ENCODE measurements around the gene ST8SIA6. TPM values are rescaled to one million over a fixed set of nuclear protein-coding genes. Genes with fewer than 3 reads are reported as not detected.

The ST8SIA6 gene
- total RNA-seq, 1 donor from 2014 or later, result not detected

GRCh38 chr10:17316488-17317170, 137.8 kb downstream of the ST8SIA6 start:
- no peaks in the 10 kb centered on the region for H3K9me3 Mint-ChIP-seq (ENCODE audit: unreplicated experiment)
- DNase-seq, result no peak
- no peaks in the 10 kb centered on the region for H3K4me1 Mint-ChIP-seq (ENCODE audit: low read depth, unreplicated experiment)
- no peaks in the 10 kb centered on the region for H3K27me3 Mint-ChIP-seq (ENCODE audit: unreplicated experiment)
- TF ChIP-seq, protein P1, sequence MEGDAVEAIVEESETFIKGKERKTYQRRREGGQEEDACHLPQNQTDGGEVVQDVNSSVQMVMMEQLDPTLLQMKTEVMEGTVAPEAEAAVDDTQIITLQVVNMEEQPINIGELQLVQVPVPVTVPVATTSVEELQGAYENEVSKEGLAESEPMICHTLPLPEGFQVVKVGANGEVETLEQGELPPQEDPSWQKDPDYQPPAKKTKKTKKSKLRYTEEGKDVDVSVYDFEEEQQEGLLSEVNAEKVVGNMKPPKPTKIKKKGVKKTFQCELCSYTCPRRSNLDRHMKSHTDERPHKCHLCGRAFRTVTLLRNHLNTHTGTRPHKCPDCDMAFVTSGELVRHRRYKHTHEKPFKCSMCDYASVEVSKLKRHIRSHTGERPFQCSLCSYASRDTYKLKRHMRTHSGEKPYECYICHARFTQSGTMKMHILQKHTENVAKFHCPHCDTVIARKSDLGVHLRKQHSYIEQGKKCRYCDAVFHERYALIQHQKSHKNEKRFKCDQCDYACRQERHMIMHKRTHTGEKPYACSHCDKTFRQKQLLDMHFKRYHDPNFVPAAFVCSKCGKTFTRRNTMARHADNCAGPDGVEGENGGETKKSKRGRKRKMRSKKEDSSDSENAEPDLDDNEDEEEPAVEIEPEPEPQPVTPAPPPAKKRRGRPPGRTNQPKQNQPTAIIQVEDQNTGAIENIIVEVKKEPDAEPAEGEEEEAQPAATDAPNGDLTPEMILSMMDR (IDR thresholded peaks at IDR 0.05; ENCODE audit: partially characterized antibody, unreplicated experiment), result no peak
- no peak overlapping the region for H3K4me3 Mint-ChIP-seq (ENCODE audit: unreplicated experiment)
- H3K27ac Mint-ChIP-seq (ENCODE audit: unreplicated experiment), result no peak overlapping the region
- H3K36me3 Mint-ChIP-seq (ENCODE audit: unreplicated experiment), result no peaks in the 10 kb centered on the region

GRCh38 chr10:17309435-17309834, 145.0 kb downstream of the ST8SIA6 start:
- DNase-seq, result no peak
- TF ChIP-seq, protein P1 (IDR thresholded peaks at IDR 0.05; ENCODE audit: partially characterized antibody, unreplicated experiment), result no peak
- Mint-ChIP-seq H3K36me3 (ENCODE audit: unreplicated experiment) (no peaks in the 10 kb centered on the region), H3K9me3 (ENCODE audit: unreplicated experiment) (no peaks in the 10 kb centered on the region), H3K27ac (ENCODE audit: unreplicated experiment) (no peak overlapping the region), H3K4me1 (ENCODE audit: low read depth, unreplicated experiment) (no peaks in the 10 kb centered on the region), H3K4me3 (ENCODE audit: unreplicated experiment) (no peak overlapping the region), H3K27me3 (ENCODE audit: unreplicated experiment) (no peaks in the 10 kb centered on the region)

- H3K27me3 Mint-ChIP-seq (ENCODE audit: unreplicated experiment), result no peaks in the 10 kb centered on the region
- no peaks in the 10 kb centered on the region for H3K36me3 Mint-ChIP-seq (ENCODE audit: unreplicated experiment)
- H3K9me3 Mint-ChIP-seq (ENCODE audit: unreplicated experiment), result no peaks in the 10 kb centered on the region
- H3K27ac Mint-ChIP-seq (ENCODE audit: unreplicated experiment), result no peak overlapping the region
- DNase-seq, result no peak
- H3K4me1 Mint-ChIP-seq (ENCODE audit: low read depth, unreplicated experiment), result no peaks in the 10 kb centered on the region
- no peak overlapping the region for H3K4me3 Mint-ChIP-seq (ENCODE audit: unreplicated experiment)
- TF ChIP-seq, protein P1 (IDR thresholded peaks at IDR 0.05; ENCODE audit: partially characterized antibody, unreplicated experiment), result no peak
Measured at GRCh38 chr10:17307123-17307522, 147.3 kb downstream of the ST8SIA6 start.

GRCh38 chr10:17292375-17292774, 162.0 kb downstream of the ST8SIA6 start:
- Mint-ChIP-seq H3K27me3 (ENCODE audit: unreplicated experiment) (no peaks in the 10 kb centered on the region), H3K9me3 (ENCODE audit: unreplicated experiment) (peaks cover 3% of the 10 kb centered on the region), H3K36me3 (ENCODE audit: unreplicated experiment) (no peaks in the 10 kb centered on the region), H3K27ac (ENCODE audit: unreplicated experiment) (no peak overlapping the region), H3K4me1 (ENCODE audit: low read depth, unreplicated experiment) (no peaks in the 10 kb centered on the region), H3K4me3 (ENCODE audit: unreplicated experiment) (no peak overlapping the region)
- no peak for DNase-seq
- TF ChIP-seq, protein P1 (IDR thresholded peaks at IDR 0.05; ENCODE audit: partially characterized antibody, unreplicated experiment), result no peak

- Mint-ChIP-seq H3K27ac (ENCODE audit: unreplicated experiment) (no peak overlapping the region), H3K36me3 (ENCODE audit: unreplicated experiment) (no peaks in the 10 kb centered on the region), H3K9me3 (ENCODE audit: unreplicated experiment) (peaks cover 3% of the 10 kb centered on the region), H3K27me3 (ENCODE audit: unreplicated experiment) (no peaks in the 10 kb centered on the region), H3K4me3 (ENCODE audit: unreplicated experiment) (no peak overlapping the region), H3K4me1 (ENCODE audit: low read depth, unreplicated experiment) (no peaks in the 10 kb centered on the region)
- no peak for DNase-seq
- TF ChIP-seq, protein P1 (IDR thresholded peaks at IDR 0.05; ENCODE audit: partially characterized antibody, unreplicated experiment), result no peak
Measured at GRCh38 chr10:17290226-17290625, 164.2 kb downstream of the ST8SIA6 start.

Data from glutamatergic neuron (in vitro differentiated cells).